H1 (cell line): ENCODE results near the gene MRPL34. TPM values are rescaled to one million over a fixed set of nuclear protein-coding genes. Genes with fewer than 3 reads are reported as not detected.

Source experiments
- CTCF ChIA-PET: fragments of 300-600 bp; sonication (Branson Sonifier 250); formaldehyde crosslinking; loops from one replicate; lab custom pipeline; 2021; ENCODE audit not compliant: partially characterized antibody; lab: Charles Lee
- POLR2A ChIA-PET: fragments of 300-600 bp; sonication (Branson Sonifier 250); formaldehyde crosslinking; loops from one replicate; lab custom pipeline; 2021; ENCODE audit warnings: inconsistent platforms; ENCODE audit not compliant: partially characterized antibody; lab: Charles Lee
- DNase-seq, 2 experiments: peaks; one replicate each; pipeline versions ENCODE4 v3.0.0 to v3.0.0-alpha.2; 2010 to 2022; ENCODE audit warnings: low spot score in 2 of 2, low read depth in 1 of 2, mixed read lengths in 1 of 2
- FAIRE-seq: peaks from 2 replicates; lab custom pipeline; 2011; peaks lifted over from hg19 to GRCh38; lab: Jason Lieb, UNC
- H2AFZ ChIP-seq: 2 replicates; pipeline ENCODE4 v1.8.1; 2012; ENCODE audit warnings: low read length, inconsistent platforms
- H2AK5ac ChIP-seq: 2 replicates; pipeline ENCODE4 v1.6.1; 2013; ENCODE audit warnings: low read depth, low read length
- H2BK120ac ChIP-seq: replicated peaks from 2 replicates; pipeline ENCODE3; 2013; ENCODE audit warnings: low read depth, low read length, inconsistent platforms
- H2BK12ac ChIP-seq: 2 replicates; pipeline ENCODE4 v1.6.1; 2013; ENCODE audit warnings: low read depth, low read length
- H2BK15ac ChIP-seq: 2 replicates; pipeline ENCODE4 v1.6.1; 2013; ENCODE audit warnings: low read length
- H2BK20ac ChIP-seq: 2 replicates; pipeline ENCODE4 v1.6.1; 2013; ENCODE audit warnings: low read length
- H2BK5ac ChIP-seq: 2 replicates; pipeline ENCODE4 v1.6.1; 2013; ENCODE audit warnings: low read depth, low read length
- H3K14ac ChIP-seq: 2 replicates; pipeline ENCODE4 v1.6.1; 2013; ENCODE audit warnings: inconsistent platforms; ENCODE audit not compliant: insufficient read length
- H3K18ac ChIP-seq: 2 replicates; pipeline ENCODE4 v1.6.1; 2013; ENCODE audit warnings: low read length; ENCODE audit errors: extremely low read depth
- H3K23ac ChIP-seq: 2 replicates; pipeline ENCODE4 v1.6.1; 2013; ENCODE audit warnings: inconsistent platforms; ENCODE audit not compliant: insufficient read length
- H3K23me2 ChIP-seq: 2 replicates; pipeline ENCODE4 v1.6.1; 2013; ENCODE audit warnings: low read depth, low read length
- H3K27ac ChIP-seq: 2 replicates; pipeline ENCODE4 v1.6.1; 2011; ENCODE audit warnings: low read depth, low read length, inconsistent platforms
- H3K27me3 ChIP-seq, 4 experiments: replicated peaks in 1 of 4; 1 replicate in 1 of 4; 2 replicates in 3 of 4; pipeline versions ENCODE4 v1.6.1 to v1.8.1; 2011 to 2013; ENCODE audit warnings: low read length in 3 of 4, mild to moderate bottlenecking in 3 of 4, inconsistent platforms in 2 of 4, mixed read lengths in 2 of 4, moderate library complexity in 1 of 4; ENCODE audit not compliant: control insufficient read depth in 3 of 4, insufficient read depth in 3 of 4; ENCODE audit errors: extremely low read depth in 1 of 4
- H3K36me3 ChIP-seq, 4 experiments: 2 replicates each; pipeline versions ENCODE4 v1.6.1 to v1.8.1; 2011 to 2013; ENCODE audit warnings: mild to moderate bottlenecking in 4 of 4, low read length in 3 of 4, moderate library complexity in 2 of 4, control low read depth in 1 of 4, inconsistent platforms in 1 of 4; ENCODE audit not compliant: insufficient read depth in 4 of 4, control insufficient read depth in 2 of 4
- H3K4ac ChIP-seq: replicated peaks from 2 replicates; pipeline ENCODE3; 2013; ENCODE audit warnings: low read length, low read depth, mixed read lengths, inconsistent platforms; ENCODE audit not compliant: insufficient read length
- H3K4me1 ChIP-seq, 4 experiments: replicated peaks in 1 of 4; 1 replicate in 1 of 4; 2 replicates in 3 of 4; pipeline versions ENCODE4 v1.6.1 to v1.8.1; 2011 to 2013; ENCODE audit warnings: low read length in 3 of 4, inconsistent platforms in 2 of 4, mixed read lengths in 1 of 4; ENCODE audit not compliant: insufficient read depth in 4 of 4, control insufficient read depth in 3 of 4
- H3K4me2 ChIP-seq, 2 experiments: 2 replicates each; pipeline versions ENCODE4 v1.6.1 to v1.8.1; 2011 to 2013; ENCODE audit warnings: low read depth in 2 of 2, low read length in 2 of 2, control low read depth in 1 of 2, inconsistent platforms in 1 of 2, mild to moderate bottlenecking in 1 of 2; ENCODE audit not compliant: insufficient read depth in 1 of 2
- H3K4me3 ChIP-seq, 4 experiments: fragments of 200-600, 300-600 bp in 1 of 4; sonication (generic), shearing (Covaris generic), sonication (Bioruptor Twin) in 1 of 4; 2 replicates each; pipeline versions ENCODE4 v1.5.1 to v1.8.1; 2011 to 2016; ENCODE audit warnings: low read length in 4 of 4, low read depth in 3 of 4, control low read depth in 2 of 4, inconsistent platforms in 2 of 4, mild to moderate bottlenecking in 2 of 4, mixed read lengths in 1 of 4, moderate library complexity in 1 of 4; ENCODE audit not compliant: insufficient read depth in 2 of 4; ENCODE audit errors: extremely low read depth in 1 of 4
- H3K56ac ChIP-seq: replicated peaks from 2 replicates; pipeline ENCODE3; 2013; ENCODE audit warnings: low read depth, mild to moderate bottlenecking, mixed read lengths, low read length, inconsistent platforms; ENCODE audit not compliant: insufficient read length
- H3K79me1 ChIP-seq: 2 replicates; pipeline ENCODE4 v1.6.1; 2013; ENCODE audit warnings: low read depth, low read length, control low read depth
- H3K79me2 ChIP-seq, 2 experiments: 2 replicates each; pipeline versions ENCODE4 v1.6.1 to v1.8.1; 2012 to 2013; ENCODE audit warnings: low read length in 2 of 2, mild to moderate bottlenecking in 2 of 2, inconsistent platforms in 1 of 2; ENCODE audit not compliant: insufficient read depth in 2 of 2, control insufficient read depth in 1 of 2
- H3K9ac ChIP-seq, 4 experiments: replicated peaks in 1 of 4; 1 replicate in 1 of 4; 2 replicates in 3 of 4; pipeline versions ENCODE4 v1.6.1 to v1.8.1; 2011 to 2013; ENCODE audit warnings: low read depth in 3 of 4, low read length in 3 of 4, control low read depth in 2 of 4, mild to moderate bottlenecking in 2 of 4, moderate library complexity in 2 of 4, inconsistent platforms in 1 of 4; ENCODE audit errors: extremely low read depth in 1 of 4
- H3K9me3 ChIP-seq, 2 experiments: 2 replicates each; pipeline versions ENCODE4 v1.6.1 to v1.8.1; 2012 to 2013; ENCODE audit warnings: mild to moderate bottlenecking in 2 of 2, moderate library complexity in 2 of 2, control low read depth in 1 of 2, inconsistent platforms in 1 of 2, low read depth in 1 of 2, low read length in 1 of 2, mixed read lengths in 1 of 2; ENCODE audit not compliant: insufficient read depth in 2 of 2
- H4K20me1 ChIP-seq, 2 experiments: replicated peaks in 1 of 2; 2 replicates each; pipeline versions ENCODE3 to v1.8.1; 2011 to 2013; ENCODE audit warnings: inconsistent platforms in 2 of 2, low read length in 2 of 2, mild to moderate bottlenecking in 1 of 2; ENCODE audit not compliant: insufficient read depth in 2 of 2, control insufficient read depth in 1 of 2
- H4K5ac ChIP-seq: 2 replicates; pipeline ENCODE4 v1.6.1; 2013; ENCODE audit warnings: low read length, low read depth, mixed read lengths, inconsistent platforms; ENCODE audit not compliant: insufficient read length
- H4K8ac ChIP-seq: 2 replicates; pipeline ENCODE4 v1.8.0; 2013; ENCODE audit warnings: mild to moderate bottlenecking, moderate library complexity, low read length, inconsistent platforms; ENCODE audit not compliant: insufficient read depth; ENCODE audit errors: extremely low read depth
- H4K91ac ChIP-seq: replicated peaks from 2 replicates; pipeline ENCODE3; 2013; ENCODE audit warnings: low read length, mixed read lengths, inconsistent platforms; ENCODE audit not compliant: insufficient read length
- BCL11A ChIP-seq, 2 experiments: IDR thresholded peaks; one replicate each; pipeline ENCODE4 v1.6.1; 2011; ENCODE audit warnings: low read depth in 2 of 2, low read length in 2 of 2, mild to moderate bottlenecking in 2 of 2
- CBX5 ChIP-seq: fragments of 300-800, 300-1000 bp; sonication (generic); IDR thresholded peaks from 2 replicates; pipeline ENCODE4 v1.7.1; 2016; ENCODE audit warnings: antibody characterized with exemption, low read length, low read depth
- CEBPB ChIP-seq: IDR thresholded peaks from 2 replicates; pipeline ENCODE4 v1.6.1; 2012; ENCODE audit warnings: low read depth, low read length
- CREB1 ChIP-seq: IDR thresholded peaks from 2 replicates; pipeline ENCODE4 v1.6.1; 2012; ENCODE audit warnings: inconsistent platforms
- EP300 ChIP-seq, 2 experiments: IDR thresholded peaks; 1 replicate in 1 of 2; 2 replicates in 1 of 2; pipeline ENCODE4 v1.6.1; 2011 to 2012; ENCODE audit warnings: low read depth in 2 of 2, low read length in 2 of 2, mild to moderate bottlenecking in 2 of 2, borderline replicate concordance in 1 of 2, inconsistent platforms in 1 of 2, moderate library complexity in 1 of 2
- GABPA ChIP-seq: IDR thresholded peaks from 2 replicates; pipeline ENCODE4 v1.6.1; 2011; ENCODE audit warnings: mild to moderate bottlenecking, low read length, moderate library complexity, borderline replicate concordance; ENCODE audit not compliant: insufficient read depth
- JUND ChIP-seq: IDR thresholded peaks from 2 replicates; pipeline ENCODE4 v1.6.1; 2011; ENCODE audit warnings: mild to moderate bottlenecking, improper control_type of control experiment, low read length
- MAFK ChIP-seq: IDR thresholded peaks from 2 replicates; pipeline ENCODE4 v1.6.1; 2012; ENCODE audit warnings: low read depth, mild to moderate bottlenecking, improper control_type of control experiment, low read length
- NANOG ChIP-seq: IDR thresholded peaks from 2 replicates; pipeline ENCODE4 v1.6.1; 2011; ENCODE audit warnings: low read length, low read depth, mild to moderate bottlenecking, inconsistent platforms; ENCODE audit not compliant: insufficient read depth, poor library complexity, severe bottlenecking
- RFX5 ChIP-seq: IDR thresholded peaks from 2 replicates; pipeline ENCODE4 v1.6.1; 2011; ENCODE audit warnings: low read depth, low read length, improper control_type of control experiment, borderline replicate concordance
- SP1 ChIP-seq: IDR thresholded peaks from 2 replicates; pipeline ENCODE4 v1.6.1; 2011; ENCODE audit warnings: low read depth, low read length
- SP4 ChIP-seq: IDR thresholded peaks from 2 replicates; pipeline ENCODE4 v1.6.1; 2012; ENCODE audit warnings: low read length, inconsistent platforms
- WGBS, 2 experiments: shearing (Covaris generic) in 1 of 2; methylation state at CpG; one replicate each; pipeline versions ENCODE4 v1.1.6 to v1.1.7; 2013 to 2015; ENCODE audit warnings: low lambda C conversion rate in 2 of 2, mixed read lengths in 2 of 2, inconsistent platforms in 1 of 2, low coverage in 1 of 2, missing lambda C conversion rate in 1 of 2; ENCODE audit not compliant: insufficient replicate concordance in 2 of 2, insufficient coverage in 1 of 2, insufficient read length in 1 of 2; ENCODE audit errors: extremely low coverage in 1 of 2, missing lambda C conversion rate in 1 of 2; 5-methylcytosine and 5-hydroxymethylcytosine counted together
- polyA plus RNA-seq, 7 experiments: library from polyadenylated mRNA; depleted of rRNA in 3 of 7; stranded (reverse) in 5 of 7; unstranded in 2 of 7; fragments of >200 nt in 5 of 7; fragments of 200-250 nt in 2 of 7; gene quantifications; 1 replicate in 5 of 7; 2 replicates in 1 of 7; 4 replicates in 1 of 7; pipeline versions ENCODE4 v1.2.1 to v1.2.3, GENCODE V29; 2011 to 2013; ENCODE audit warnings: missing spikeins in 2 of 7, mixed read lengths in 2 of 7
- total RNA-seq: library from RNA; stranded (reverse); fragmentation: NEBNext Ultra II Directional; extraction: Animal tissue kit (Norgen Biotek cat#: 25700); gene quantifications from 2 replicates; pipeline ENCODE4 v1.2.1, GENCODE V29; 2021
- TF ChIP-seq, protein P1 (sequence below): IDR thresholded peaks from 2 replicates; pipeline ENCODE4 v1.6.1; 2011; ENCODE audit warnings: low read length, improper control_type of control experiment

The MRPL34 gene
- total and polyA plus RNA-seq, 2 of the 8 experiments (the other 6 are each of a cell fraction or from before 2014, with no cell fraction given): 91.9 to 99.6 TPM

DNA sequence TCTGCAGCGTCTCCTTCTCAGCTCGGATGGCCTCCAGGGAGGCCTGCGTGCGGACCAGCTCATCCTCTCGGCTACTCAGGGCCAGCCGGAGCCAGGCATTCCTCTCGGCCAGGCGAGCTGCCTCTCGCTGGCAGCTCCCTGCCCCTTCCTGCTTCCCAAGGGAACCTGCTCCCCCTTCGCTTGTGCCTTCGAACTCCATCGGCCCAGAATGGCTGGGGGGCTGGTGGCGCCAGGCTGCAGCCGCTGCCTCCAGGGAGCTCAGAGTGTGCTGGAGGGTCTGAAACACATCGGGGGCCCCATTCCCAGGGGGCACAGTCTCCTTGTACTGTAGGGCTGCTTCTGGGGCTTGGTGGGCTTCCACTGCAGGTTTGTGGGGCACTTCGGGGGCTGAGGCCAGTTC is 43.1 kb upstream of the MRPL34 start:
- Histone ChIP-seq H3K4me1 (peaks cover 0 to 5% (median 1%) of the 10 kb centered on the region in 4 experiments; a peak in 4 of 7 replicates), H2BK12ac (0 out of 2 replicates have a peak overlapping the region, but pooled peaks have one; percentile 27), H3K4ac (no peak overlapping the region), H2BK20ac (no peak overlapping the region), H4K8ac (no peak overlapping the region; the same call in 1 of the 2 replicates), H4K91ac (no peak overlapping the region), H3K4me2 (no peak overlapping the region), H3K36me3 (peaks cover 0 to 13% (median 3%) of the 10 kb centered on the region in 4 experiments; a peak in 3 of 8 replicates), H3K9me3 (peaks cover 15 to 19% of the 10 kb centered on the region in 2 experiments; a peak in 3 of 4 replicates), H4K5ac (no peak overlapping the region), H2BK15ac (0 out of 2 replicates have a peak overlapping the region, but pooled peaks have one; percentile 29), H3K27ac (no peak overlapping the region), H2AFZ (no peak overlapping the region), H3K56ac (no peak overlapping the region), H3K79me2 (peaks cover 0 to 2% of the 10 kb centered on the region in 2 experiments; a peak in 1 of 4 replicates), H3K18ac (no peak overlapping the region; the same call in 1 of the 2 replicates), H3K27me3 (no peaks in the 10 kb centered on the region), H2BK120ac (no peak overlapping the region), H3K9ac (no peak overlapping the region), H3K23ac (no peak overlapping the region), H2BK5ac (no peak overlapping the region), H3K23me2 (no peaks in the 10 kb centered on the region), H2AK5ac (no peak overlapping the region), H4K20me1 (no peaks in the 10 kb centered on the region), H3K14ac (no peak overlapping the region), H3K4me3 (no peak overlapping the region), H3K79me1 (no peaks in the 10 kb centered on the region)
- no peak for FAIRE-seq
- 88% methylated on average over 15 of the region's 16 CpGs; no CpG with 5 or more reads in 1 of the 2 experiments for WGBS, 2 experiments
- DNase-seq: no peak
- CTCF ChIA-PET: interaction anchor here (0.7 to 5.3 kb wide), 9 partner anchors 13 to 71 kb away, joined by 3 to 56 read pairs (median 4); partner anchors contain the start of gene ANKLE1
- POLR2A ChIA-PET: interaction anchor here (0.9 to 12.8 kb wide), 7 partner anchors 14 to 202 kb away, joined by 3 to 113 read pairs (median 3); partner anchors contain the start of gene ANKLE1
- TF ChIP-seq CEBPB (no peak), MAFK (no peak), GABPA (no peak), RFX5 (no peak), BCL11A (IDR thresholded peaks at IDR 0.05; ENCODE audit: low read depth in 2 of 2, low read length in 2 of 2) (no peak), NANOG (no peak), CREB1 (no peak), EP300 (IDR thresholded peaks at IDR 0.05; ENCODE audit: borderline replicate concordance in 1 of 2, low read depth in 2 of 2, low read length in 2 of 2) (no peak), JUND (no peak), SP4 (no peak), CBX5 (no peak), SP1 (no peak)
- TF ChIP-seq, protein P1, sequence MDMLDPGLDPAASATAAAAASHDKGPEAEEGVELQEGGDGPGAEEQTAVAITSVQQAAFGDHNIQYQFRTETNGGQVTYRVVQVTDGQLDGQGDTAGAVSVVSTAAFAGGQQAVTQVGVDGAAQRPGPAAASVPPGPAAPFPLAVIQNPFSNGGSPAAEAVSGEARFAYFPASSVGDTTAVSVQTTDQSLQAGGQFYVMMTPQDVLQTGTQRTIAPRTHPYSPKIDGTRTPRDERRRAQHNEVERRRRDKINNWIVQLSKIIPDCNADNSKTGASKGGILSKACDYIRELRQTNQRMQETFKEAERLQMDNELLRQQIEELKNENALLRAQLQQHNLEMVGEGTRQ: no peak
